Measurements from ENCODE around the gene RNF213. TPM values are rescaled to one million over a fixed set of nuclear protein-coding genes. Genes with fewer than 3 reads are reported as not detected.

RNF213 gene
- total RNA-seq, 4 donors from 2014 or later = 113 to 174 (median 159) TPM

GRCh38 chr17:80363518-80364090 lies 103.0 kb downstream of the RNF213 start:
- no peak for DNase-seq
- in situ Hi-C loops (cut with MboI; ENCODE audit: low pct_ligation_motif_present in 1 of 4, low pct_unique_long_range_greater_than_20kb in 1 of 4, low sequenced_read_pairs in 3 of 4) (no loop called here), intact Hi-C loops (cut with DNase I; ENCODE audit: low total_unique reads) (no loop called here)
- Histone ChIP-seq H3K27ac (no peak overlapping the region), H3K9me3 (no peaks in the 10 kb centered on the region), H3K36me3 (peaks cover 0 to 84% (median 35%) of the 10 kb centered on the region in 4 donors), H3K4me1 (no peaks in the 10 kb centered on the region), H3K4me3 (no peak overlapping the region), H3K27me3 (no peaks in the 10 kb centered on the region)
- TF ChIP-seq POLR2AphosphoS5 (IDR thresholded peaks at IDR 0.05) = no peak
- 95 to 100% methylated on average over 2 to 25 of the region's 28 CpGs for WGBS, 2 donors (ENCODE audit: low coverage in 1 of 2)

- 67 to 88% methylated on average over 3 to 29 of the region's 29 CpGs for WGBS, 2 donors (ENCODE audit: low coverage in 1 of 2)
- H3K36me3 ChIP-seq = peaks cover 0 to 83% (median 35%) of the 10 kb centered on the region in 4 donors
- no peak for TF ChIP-seq POLR2A (IDR thresholded peaks at IDR 0.05)
- no peak for TF ChIP-seq EP300 (IDR thresholded peaks at IDR 0.05; ENCODE audit: low read depth)
- no peak for TF ChIP-seq POLR2AphosphoS5 (IDR thresholded peaks at IDR 0.05)
- in situ Hi-C loops (cut with MboI; ENCODE audit: low pct_ligation_motif_present in 1 of 4, low pct_unique_long_range_greater_than_20kb in 1 of 4, low sequenced_read_pairs in 3 of 4) (no loop called here), intact Hi-C loops (cut with DNase I; ENCODE audit: low total_unique reads) (no loop called here)
- H3K27me3 ChIP-seq = no peaks in the 10 kb centered on the region
- H3K9me3 ChIP-seq = no peaks in the 10 kb centered on the region
- H3K4me1 ChIP-seq = no peaks in the 10 kb centered on the region
- no peak for DNase-seq
- H3K4me3 ChIP-seq = no peak overlapping the region
- no peak overlapping the region for H3K27ac ChIP-seq
These were observed 103.5 kb downstream of the RNF213 start for GRCh38 chr17:80364091-80364691.

- H3K9me3 ChIP-seq = no peaks in the 10 kb centered on the region
- intact Hi-C loops (cut with DNase I; ENCODE audit: low total_unique reads) (no loop called here), in situ Hi-C loops (cut with MboI; ENCODE audit: low pct_ligation_motif_present in 1 of 4, low pct_unique_long_range_greater_than_20kb in 1 of 4, low sequenced_read_pairs in 3 of 4) (no loop called here)
- DNase-seq = no peak
- WGBS, 2 donors (ENCODE audit: low coverage in 1 of 2) = 91% methylated on average over 29 of the region's 29 CpGs; no CpG with 5 or more reads in 1 of the 2 donors
- H3K27me3 ChIP-seq = no peaks in the 10 kb centered on the region
- no peak overlapping the region for H3K27ac ChIP-seq
- no peaks in the 10 kb centered on the region for H3K4me1 ChIP-seq
- no peak for TF ChIP-seq POLR2A (IDR thresholded peaks at IDR 0.05)
- no peak for TF ChIP-seq CTCF (IDR thresholded peaks at IDR 0.05)
- no peak for TF ChIP-seq POLR2AphosphoS5 (IDR thresholded peaks at IDR 0.05)
- no peak for TF ChIP-seq EP300 (IDR thresholded peaks at IDR 0.05; ENCODE audit: low read depth)
- no peak overlapping the region for H3K4me3 ChIP-seq
- H3K36me3 ChIP-seq = peaks cover 0 to 85% (median 36%) of the 10 kb centered on the region in 4 donors
These were observed 104.6 kb downstream of the RNF213 start for GRCh38 chr17:80365001-80365965.

- no peak overlapping the region for H3K27ac ChIP-seq
- intact Hi-C loops (cut with DNase I; ENCODE audit: low total_unique reads) = no loop called here
- H3K9me3 ChIP-seq = no peaks in the 10 kb centered on the region
- TF ChIP-seq POLR2AphosphoS5 (IDR thresholded peaks at IDR 0.05) = no peak
- no peak for TF ChIP-seq EP300 (IDR thresholded peaks at IDR 0.05; ENCODE audit: low read depth)
- TF ChIP-seq CTCF (IDR thresholded peaks at IDR 0.05) = no peak
- no peak for TF ChIP-seq POLR2A (IDR thresholded peaks at IDR 0.05)
- no peaks in the 10 kb centered on the region for H3K4me1 ChIP-seq
- WGBS, 2 donors (ENCODE audit: low coverage in 1 of 2) = 83 to 85% methylated on average over 1 to 11 of the region's 11 CpGs
- in situ Hi-C loops (cut with MboI; ENCODE audit: low pct_ligation_motif_present in 1 of 4, low pct_unique_long_range_greater_than_20kb in 1 of 4, low sequenced_read_pairs in 3 of 4) = no loop called here
- H3K4me3 ChIP-seq = no peak overlapping the region
- peaks cover 0 to 85% (median 35%) of the 10 kb centered on the region in 4 donors for H3K36me3 ChIP-seq
- DNase-seq = no peak
- H3K27me3 ChIP-seq = no peaks in the 10 kb centered on the region
These were observed 105.3 kb downstream of the RNF213 start for GRCh38 chr17:80365983-80366382.

- WGBS, 2 donors (ENCODE audit: low coverage in 1 of 2) = 66 to 89% methylated on average over 6 to 17 of the region's 17 CpGs
- intact Hi-C loops (cut with DNase I; ENCODE audit: low total_unique reads) = no loop called here
- peaks cover 0 to 85% (median 36%) of the 10 kb centered on the region in 4 donors for H3K36me3 ChIP-seq
- H3K27me3 ChIP-seq = no peaks in the 10 kb centered on the region
- H3K4me1 ChIP-seq = no peaks in the 10 kb centered on the region
- no peak overlapping the region for H3K4me3 ChIP-seq
- in situ Hi-C loops (cut with MboI; ENCODE audit: low pct_ligation_motif_present in 1 of 4, low pct_unique_long_range_greater_than_20kb in 1 of 4, low sequenced_read_pairs in 3 of 4) = no loop called here
- no peaks in the 10 kb centered on the region for H3K9me3 ChIP-seq
- H3K27ac ChIP-seq = no peak overlapping the region
- TF ChIP-seq CTCF (IDR thresholded peaks at IDR 0.05) = no peak
- TF ChIP-seq POLR2A (IDR thresholded peaks at IDR 0.05) = no peak
- no peak for TF ChIP-seq EP300 (IDR thresholded peaks at IDR 0.05; ENCODE audit: low read depth)
- no peak for TF ChIP-seq POLR2AphosphoS5 (IDR thresholded peaks at IDR 0.05)
- no peak for DNase-seq
These were observed 106.9 kb downstream of the RNF213 start for GRCh38 chr17:80367503-80367902.
